Posterior cingulate gyrus (tissue), 11 donors: ENCODE results near the gene DNAJC17.

Experiments
- DNase-seq, 10 donors: peaks; one replicate each; pipeline versions ENCODE4 v3.0.0 to v3.0.0-alpha.2; 2020 to 2021; ENCODE audit warnings: mixed read lengths in 3 of 10
- intact Hi-C: fragments of 100-400 bp; cut with DNase I; formaldehyde crosslinking; loops from one replicate; pipeline ENCODE4 v1.15.1; 2023

The DNAJC17 gene

GRCh38 chr15:40807028-40807887 lies at the start of gene DNAJC17, which contains the start of gene ZFYVE19:
TSS of gene DNAJC17 (minus strand) at chr15:40807473. CDS start at chr15:40807446, 27 bp downstream.
TSS of gene ZFYVE19 (plus strand) at chr15:40807089. CDS start at chr15:40807590, 501 bp downstream.
- intact Hi-C loops, result loop anchor here (1.0 to 5.0 kb wide), 4 partner anchors 52 to 220 kb away; partner anchors contain the start of genes RMDN3 and VPS18
- DNase-seq, result peak; percentile 95 to 100 (median 98)

GRCh38 chr15:40856746-40857145 lies 49.5 kb upstream of the DNAJC17 start:
- DNase-seq, result peak in 3 of 10 donors; percentile 54 to 77 (median 75)
- intact Hi-C loops, result no loop called here

- intact Hi-C loops, result no loop called here
- peak in 3 of 10 donors; percentile 55 to 70 (median 61) for DNase-seq
These were observed 48.5 kb upstream of the DNAJC17 start for GRCh38 chr15:40855706-40856234.

GRCh38 chr15:40854161-40854560 lies 46.9 kb upstream of the DNAJC17 start:
- DNase-seq, result peak in 3 of 10 donors; percentile 7 to 49 (median 24)
- intact Hi-C loops, result no loop called here

- intact Hi-C loops, result no loop called here
- peak in 3 of 10 donors; percentile 55 to 59 (median 57) for DNase-seq
These were observed 46.1 kb upstream of the DNAJC17 start for GRCh38 chr15:40853241-40853890.

- intact Hi-C loops, result no loop called here
- no peak for DNase-seq
These were observed 45.3 kb upstream of the DNAJC17 start for GRCh38 chr15:40852529-40852928.

- peak in 3 of 10 donors; percentile 24 to 62 (median 45) for DNase-seq
- intact Hi-C loops, result no loop called here
These were observed 43.4 kb upstream of the DNAJC17 start for GRCh38 chr15:40850576-40851112.

- intact Hi-C loops, result no loop called here
- peak in 5 of 10 donors; percentile 15 to 83 (median 46) for DNase-seq
These were observed 40.1 kb upstream of the DNAJC17 start for GRCh38 chr15:40847223-40847961.

GRCh38 chr15:40846841-40847222 lies 39.6 kb upstream of the DNAJC17 start:
- DNase-seq, result peak in 3 of 10 donors; percentile 9 to 41 (median 33)
- intact Hi-C loops, result no loop called here

- intact Hi-C loops, result no loop called here
- peak in 3 of 10 donors; percentile 23 to 45 (median 35) for DNase-seq
These were observed 38.4 kb upstream of the DNAJC17 start for GRCh38 chr15:40845511-40846284.

GRCh38 chr15:40845036-40845435 lies 37.8 kb upstream of the DNAJC17 start:
- DNase-seq, result peak in 1 of 10 donors; percentile 44
- intact Hi-C loops, result no loop called here

- peak in 3 of 10 donors; percentile 72 to 85 (median 81) for DNase-seq
These were observed 37.4 kb upstream of the DNAJC17 start for GRCh38 chr15:40844696-40845030.

GRCh38 chr15:40843885-40844695 lies 36.8 kb upstream of the DNAJC17 start, which contains the start of gene SPINT1:
TSS of gene SPINT1 (plus strand) at chr15:40844048. CDS start at chr15:40844555, 507 bp downstream.
- DNase-seq, result peak in 2 of 10 donors; percentile 57 to 79
- intact Hi-C loops, result no loop called here

More at GRCh38 chr15:40844696-40845030, 37.4 kb upstream of the DNAJC17 start:
- intact Hi-C loops, result no loop called here

GRCh38 chr15:40843261-40843884 lies 36.1 kb upstream of the DNAJC17 start:
- peak in 2 of 10 donors; percentile 20 to 41 for DNase-seq
- intact Hi-C loops, result no loop called here

- intact Hi-C loops, result no loop called here
- peak in 1 of 10 donors; percentile 0 for DNase-seq
These were observed 34.5 kb upstream of the DNAJC17 start for GRCh38 chr15:40841741-40842140.

- DNase-seq, result peak in 2 of 10 donors; percentile 4 to 48
- intact Hi-C loops, result no loop called here
These were observed 31.5 kb upstream of the DNAJC17 start for GRCh38 chr15:40838756-40839155.

GRCh38 chr15:40836020-40836419 lies 28.7 kb upstream of the DNAJC17 start:
- DNase-seq, result peak in 2 of 10 donors; percentile 2 to 34
- intact Hi-C loops, result no loop called here

- peak in 2 of 10 donors; percentile 0 to 8 for DNase-seq
- intact Hi-C loops, result no loop called here
These were observed 25.6 kb upstream of the DNAJC17 start for GRCh38 chr15:40832903-40833302.
